ENCODE results near the gene AUH. TPM values are rescaled to one million over a fixed set of nuclear protein-coding genes. Genes with fewer than 3 reads are reported as not detected.

AUH gene
- total RNA-seq, 4 donors from 2014 or later = 17.1 to 28.2 (median 20.8) TPM

- TF ChIP-seq POLR2A (IDR thresholded peaks at IDR 0.05) (no peak), CTCF (IDR thresholded peaks at IDR 0.05 in 4 of 5, conservative IDR thresholded peaks at IDR 0.05 in 1 of 5) (no peak)
Observed at GRCh38 chr9:91181541-91181940, 180.2 kb downstream of the AUH start.

GRCh38 chr9:91180930-91181268, 180.8 kb downstream of the AUH start:
- in situ Hi-C loops (cut with MboI; ENCODE audit: low sequenced_read_pairs in 4 of 4) = loop anchor here in 1 of 4 donors (25.0 kb wide), 1 partner anchor 119 kb away; no protein-coding TSS in a partner anchor
- Histone ChIP-seq H3K27ac (no peak overlapping the region), H3K4me1 (no peaks in the 10 kb centered on the region), H3K27me3 (no peaks in the 10 kb centered on the region), H3K4me3 (no peak overlapping the region), H3K36me3 (no peaks in the 10 kb centered on the region), H3K9me3 (no peaks in the 10 kb centered on the region)
- intact Hi-C loops (cut with DNase I; ENCODE audit: low total_unique reads) = no loop called here
- DNase-seq (no peak), ATAC-seq (no peak)
- TF ChIP-seq CTCF (IDR thresholded peaks at IDR 0.05 in 4 of 5, conservative IDR thresholded peaks at IDR 0.05 in 1 of 5) = no peak
- TF ChIP-seq POLR2A (IDR thresholded peaks at IDR 0.05) = no peak

More at GRCh38 chr9:91181541-91181940, 180.2 kb downstream of the AUH start:
- no peak overlapping the region for H3K27ac ChIP-seq
- no peaks in the 10 kb centered on the region for H3K36me3 ChIP-seq
- intact Hi-C loops (cut with DNase I; ENCODE audit: low total_unique reads) (no loop called here), in situ Hi-C loops (cut with MboI; ENCODE audit: low sequenced_read_pairs in 4 of 4) (loop anchor here in 1 of 4 donors (25.0 kb wide), 1 partner anchor 119 kb away; no protein-coding TSS in a partner anchor)
- H3K4me3 ChIP-seq = no peak overlapping the region
- DNase-seq (no peak), ATAC-seq (no peak)
- H3K9me3 ChIP-seq = no peaks in the 10 kb centered on the region
- H3K4me1 ChIP-seq = no peaks in the 10 kb centered on the region
- no peaks in the 10 kb centered on the region for H3K27me3 ChIP-seq

- Histone ChIP-seq H3K36me3 (no peaks in the 10 kb centered on the region), H3K4me1 (no peaks in the 10 kb centered on the region), H3K27me3 (no peaks in the 10 kb centered on the region), H3K4me3 (no peak overlapping the region), H3K27ac (no peak overlapping the region), H3K9me3 (no peaks in the 10 kb centered on the region)
- intact Hi-C loops (cut with DNase I; ENCODE audit: low total_unique reads) = no loop called here
- TF ChIP-seq POLR2A (IDR thresholded peaks at IDR 0.05) = no peak
- no peak for TF ChIP-seq CTCF (IDR thresholded peaks at IDR 0.05 in 4 of 5, conservative IDR thresholded peaks at IDR 0.05 in 1 of 5)
- DNase-seq (no peak), ATAC-seq (no peak)
- in situ Hi-C loops (cut with MboI; ENCODE audit: low sequenced_read_pairs in 4 of 4) = loop anchor here in 1 of 4 donors (25.0 kb wide), 1 partner anchor 118 kb away; no protein-coding TSS in a partner anchor
Observed at GRCh38 chr9:91180240-91180929, 181.3 kb downstream of the AUH start.

- no peak for ATAC-seq
Observed at GRCh38 chr9:91179237-91180138, 182.2 kb downstream of the AUH start.

More at GRCh38 chr9:91179237-91180138, 182.2 kb downstream of the AUH start:
- no peak overlapping the region for H3K4me3 ChIP-seq
- in situ Hi-C loops (cut with MboI; ENCODE audit: low sequenced_read_pairs in 4 of 4) = loop anchor here in 1 of 4 donors (25.0 kb wide), 1 partner anchor 117 kb away; no protein-coding TSS in a partner anchor
- no peaks in the 10 kb centered on the region for H3K36me3 ChIP-seq
- intact Hi-C loops (cut with DNase I; ENCODE audit: low total_unique reads) = no loop called here
- no peak for DNase-seq
- H3K4me1 ChIP-seq = no peaks in the 10 kb centered on the region
- no peak overlapping the region for H3K27ac ChIP-seq
- H3K9me3 ChIP-seq = no peaks in the 10 kb centered on the region
- TF ChIP-seq CTCF (IDR thresholded peaks at IDR 0.05 in 4 of 5, conservative IDR thresholded peaks at IDR 0.05 in 1 of 5) (no peak), POLR2A (IDR thresholded peaks at IDR 0.05) (no peak)
- H3K27me3 ChIP-seq = no peaks in the 10 kb centered on the region
